Naive thymus-derived CD8-positive, alpha-beta T cell (primary cell): ENCODE results near the gene DMBX1. TPM values are rescaled to one million over a fixed set of nuclear protein-coding genes. Genes with fewer than 3 reads are reported as not detected.

Experiments used
- ATAC-seq, 2 donors: fragments of 150-1000 bp; cut with Tn5 transposase in 1 of 2; sonication (Bioruptor Pico), chemical (Tn5 transposase) in 1 of 2; 1 replicate in 1 of 2; 2 replicates in 1 of 2; pipeline ENCODE4 v1.10.0; 2021; ENCODE audit warnings: mild to moderate bottlenecking in 2 of 2, moderate library complexity in 2 of 2
- POLR2A ChIA-PET: fragments of 350-600 bp; sonication (Branson Sonifier 250); formaldehyde crosslinking; loops from one replicate; lab custom pipeline; 2021; ENCODE audit warnings: antibody characterized with exemption; lab: Charles Lee
- DNase-seq, 10 donors: peaks; one replicate each; pipeline versions ENCODE4 v3.0.0 to v3.0.0-alpha.2; 2020 to 2022
- H3K27ac Mint-ChIP-seq, 10 donors: one replicate each; pipeline ENCODE4 v1.8.0; 2020 to 2022; ENCODE audit warnings: mild to moderate bottlenecking in 10 of 10, mixed read lengths in 10 of 10, moderate library complexity in 4 of 10, inconsistent platforms in 1 of 10
- H3K27me3 Mint-ChIP-seq, 5 donors: one replicate each; pipeline ENCODE4 v1.8.0; 2021 to 2022; ENCODE audit warnings: mixed read lengths in 5 of 5
- H3K36me3 Mint-ChIP-seq, 3 donors: one replicate each; pipeline ENCODE4 v1.8.0; 2020 to 2022; ENCODE audit warnings: mixed read lengths in 3 of 3, mild to moderate bottlenecking in 2 of 3, inconsistent platforms in 1 of 3
- H3K4me1 Mint-ChIP-seq, 4 donors: one replicate each; pipeline ENCODE4 v1.8.0; 2021 to 2022; ENCODE audit warnings: mixed read lengths in 4 of 4
- H3K4me3 Mint-ChIP-seq, 10 donors: one replicate each; pipeline ENCODE4 v1.8.0; 2020 to 2022; ENCODE audit warnings: mild to moderate bottlenecking in 10 of 10, mixed read lengths in 10 of 10, moderate library complexity in 6 of 10, inconsistent platforms in 1 of 10
- H3K9me3 Mint-ChIP-seq, 9 donors: one replicate each; pipeline ENCODE4 v1.8.0; 2020 to 2022; ENCODE audit warnings: mixed read lengths in 9 of 9, mild to moderate bottlenecking in 3 of 9, inconsistent platforms in 1 of 9, moderate library complexity in 1 of 9
- polyA plus RNA-seq, 3 donors: library from polyadenylated mRNA; unstranded; fragments of 300-500 nt; fragmentation: Illumina TruSeq; gene quantifications; one replicate each; pipeline ENCODE4 v1.2.3, GENCODE V29; 2021
- total RNA-seq, 8 experiments: library from RNA in 2 of 8; stranded (reverse) in 2 of 8; gene quantifications; one replicate each; pipeline ENCODE4 v1.2.3 and lab custom pipeline; 2021 to 2026

Gene DMBX1
- total RNA-seq (not detected), polyA plus RNA-seq (not detected), total RNA-seq (lab: John Stamatoyannopoulos, UW) (0 reads per million in 6 experiments)

- Mint-ChIP-seq H3K4me1 (peaks cover 16 to 26% (median 17%) of the 10 kb centered on the region in 4 donors), H3K27me3 (peaks cover 38 to 97% (median 74%) of the 10 kb centered on the region in 5 donors), H3K9me3 (peaks cover 0 to 1% (median 0%) of the 10 kb centered on the region in 9 donors), H3K4me3 (peak within 1 kb of the TSS; percentile 60 to 88 (median 78)), H3K36me3 (peaks cover 0 to 3% (median 0%) of the 10 kb centered on the region in 3 donors), H3K27ac (peak within 1 kb of the TSS in 1 of 10 donors; percentile 45)
- DNase-seq (peak in 1 of 10 donors; percentile 48), ATAC-seq (peak; percentile 57 to 63)
- POLR2A ChIA-PET = no interaction called here
Observed at GRCh38 chr1:46489638-46490405, at the start of gene DMBX1. Gene DMBX1 (plus strand): TSS chr1:46489836. CDS start chr1:46507011, 17,175 bp downstream.

GRCh38 chr1:46440478-46440877 is 49.2 kb upstream of the DMBX1 start:
- H3K9me3 Mint-ChIP-seq = no peaks in the 10 kb centered on the region
- no peak for ATAC-seq
- H3K4me3 Mint-ChIP-seq = no peak overlapping the region
- POLR2A ChIA-PET = no interaction called here
- no peak overlapping the region for H3K27ac Mint-ChIP-seq
- H3K27me3 Mint-ChIP-seq = peaks cover 2 to 31% (median 7%) of the 10 kb centered on the region in 5 donors
- DNase-seq = no peak
- H3K36me3 Mint-ChIP-seq = peaks cover 0 to 2% (median 0%) of the 10 kb centered on the region in 3 donors
- H3K4me1 Mint-ChIP-seq = peaks cover 7 to 11% (median 9%) of the 10 kb centered on the region in 4 donors

- peak overlapping the region in 6 of 10 donors; percentile 16 to 89 (median 70) for H3K27ac Mint-ChIP-seq
- POLR2A ChIA-PET = no interaction called here
- H3K4me3 Mint-ChIP-seq = peak overlapping the region; percentile 82 to 94 (median 88)
- DNase-seq (peak; percentile 32 to 75 (median 62)), ATAC-seq (peak; percentile 76 to 86)
- peaks cover 11 to 19% (median 16%) of the 10 kb centered on the region in 4 donors for H3K4me1 Mint-ChIP-seq
- peaks cover 0 to 2% (median 0%) of the 10 kb centered on the region in 3 donors for H3K36me3 Mint-ChIP-seq
- peaks cover 17 to 32% (median 23%) of the 10 kb centered on the region in 5 donors for H3K27me3 Mint-ChIP-seq
- H3K9me3 Mint-ChIP-seq = no peaks in the 10 kb centered on the region
Observed at GRCh38 chr1:46442317-46443161, 47.1 kb upstream of the DMBX1 start.

GRCh38 chr1:46444466-46444865 is 45.2 kb upstream of the DMBX1 start:
- DNase-seq = no peak
- Mint-ChIP-seq H3K4me1 (peaks cover 15 to 29% (median 25%) of the 10 kb centered on the region in 4 donors), H3K4me3 (no peak overlapping the region), H3K27ac (no peak overlapping the region), H3K9me3 (no peaks in the 10 kb centered on the region), H3K36me3 (peaks cover 0 to 2% (median 0%) of the 10 kb centered on the region in 3 donors), H3K27me3 (peaks cover 20 to 43% (median 30%) of the 10 kb centered on the region in 5 donors)
- POLR2A ChIA-PET = no interaction called here
- ATAC-seq = no peak

GRCh38 chr1:46445773-46446256 is 43.8 kb upstream of the DMBX1 start:
- ATAC-seq = no peak
- peaks cover 26 to 57% (median 37%) of the 10 kb centered on the region in 5 donors for H3K27me3 Mint-ChIP-seq
- no peak for DNase-seq
- H3K27ac Mint-ChIP-seq = peak overlapping the region in 1 of 10 donors; percentile 59
- H3K36me3 Mint-ChIP-seq = no peaks in the 10 kb centered on the region
- no peaks in the 10 kb centered on the region for H3K9me3 Mint-ChIP-seq
- POLR2A ChIA-PET = no interaction called here
- H3K4me3 Mint-ChIP-seq = no peak overlapping the region
- H3K4me1 Mint-ChIP-seq = peaks cover 15 to 29% (median 25%) of the 10 kb centered on the region in 4 donors

GRCh38 chr1:46446646-46447498 is 42.8 kb upstream of the DMBX1 start:
- Mint-ChIP-seq H3K9me3 (no peaks in the 10 kb centered on the region), H3K36me3 (no peaks in the 10 kb centered on the region), H3K27me3 (peaks cover 31 to 67% (median 47%) of the 10 kb centered on the region in 5 donors), H3K4me3 (peak overlapping the region in 9 of 10 donors; percentile 26 to 78 (median 56)), H3K27ac (no peak overlapping the region), H3K4me1 (peaks cover 15 to 29% (median 25%) of the 10 kb centered on the region in 4 donors)
- POLR2A ChIA-PET = no interaction called here
- ATAC-seq (peak; percentile 65 to 73), DNase-seq (peak; percentile 43 to 85 (median 63))

- Mint-ChIP-seq H3K27ac (peak overlapping the region in 1 of 10 donors; percentile 40), H3K36me3 (no peaks in the 10 kb centered on the region), H3K27me3 (peaks cover 31 to 71% (median 51%) of the 10 kb centered on the region in 5 donors), H3K9me3 (no peaks in the 10 kb centered on the region), H3K4me3 (peak overlapping the region in 8 of 10 donors; percentile 3 to 59 (median 48)), H3K4me1 (peaks cover 10 to 25% (median 20%) of the 10 kb centered on the region in 4 donors)
- POLR2A ChIA-PET = no interaction called here
- ATAC-seq (no peak), DNase-seq (no peak)
Observed at GRCh38 chr1:46447499-46448108, 42.0 kb upstream of the DMBX1 start.

- peak overlapping the region in 1 of 10 donors; percentile 61 for H3K27ac Mint-ChIP-seq
- POLR2A ChIA-PET = no interaction called here
- no peaks in the 10 kb centered on the region for H3K9me3 Mint-ChIP-seq
- DNase-seq = peak in 1 of 10 donors; percentile 58
- ATAC-seq = no peak
- H3K27me3 Mint-ChIP-seq = peaks cover 35 to 75% (median 57%) of the 10 kb centered on the region in 5 donors
- peak overlapping the region; percentile 36 to 86 (median 73) for H3K4me3 Mint-ChIP-seq
- peaks cover 8 to 22% (median 17%) of the 10 kb centered on the region in 4 donors for H3K4me1 Mint-ChIP-seq
- no peaks in the 10 kb centered on the region for H3K36me3 Mint-ChIP-seq
Observed at GRCh38 chr1:46448109-46448911, 41.3 kb upstream of the DMBX1 start.

GRCh38 chr1:46449223-46450159 is 40.1 kb upstream of the DMBX1 start:
- peak overlapping the region in 1 of 10 donors; percentile 20 for H3K4me3 Mint-ChIP-seq
- no peak for ATAC-seq

GRCh38 chr1:46450160-46450517 is 39.5 kb upstream of the DMBX1 start:
- Mint-ChIP-seq H3K9me3 (no peaks in the 10 kb centered on the region), H3K4me1 (peaks cover 11 to 22% (median 16%) of the 10 kb centered on the region in 4 donors), H3K27ac (no peak overlapping the region), H3K4me3 (no peak overlapping the region), H3K27me3 (peaks cover 39 to 93% (median 63%) of the 10 kb centered on the region in 5 donors), H3K36me3 (no peaks in the 10 kb centered on the region)
- POLR2A ChIA-PET = no interaction called here
- ATAC-seq (no peak), DNase-seq (peak in 1 of 10 donors; percentile 34)

More at GRCh38 chr1:46449223-46450159, 40.1 kb upstream of the DMBX1 start:
- Mint-ChIP-seq H3K27me3 (peaks cover 35 to 86% (median 61%) of the 10 kb centered on the region in 5 donors), H3K27ac (no peak overlapping the region), H3K36me3 (no peaks in the 10 kb centered on the region), H3K4me1 (peaks cover 10 to 22% (median 16%) of the 10 kb centered on the region in 4 donors), H3K9me3 (no peaks in the 10 kb centered on the region)
- DNase-seq = peak in 1 of 10 donors; percentile 43
- POLR2A ChIA-PET = no interaction called here
